ENCODE measurements around the gene ARHGEF4. TPM values are rescaled to one million over a fixed set of nuclear protein-coding genes. Genes with fewer than 3 reads are reported as not detected.

ARHGEF4 gene
- total and polyA plus RNA-seq, 2 donors, result 7.0 to 18.2 TPM

DNA sequence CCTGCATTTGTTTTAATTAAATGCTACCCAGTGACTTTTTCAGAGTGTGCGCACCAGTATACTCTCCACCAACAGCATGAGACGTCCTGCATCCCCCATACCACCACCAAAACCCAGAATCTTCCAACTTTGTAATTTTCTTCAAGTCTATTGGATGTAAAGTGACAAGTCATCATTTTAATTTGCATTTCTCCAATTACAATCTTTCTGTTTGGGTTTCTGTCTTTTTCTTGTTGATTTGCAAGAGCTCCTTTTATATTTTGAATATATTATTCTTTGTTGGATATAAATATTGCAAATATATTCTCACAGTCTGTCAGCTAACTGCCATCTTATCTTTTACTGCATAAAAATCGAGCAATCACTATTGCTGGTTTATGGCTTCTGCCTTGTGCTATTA is 160.0 kb downstream of the ARHGEF4 start:
- DNase-seq (ENCODE audit: extremely low spot score), result no peak
- Histone ChIP-seq H3K4me3 (ENCODE audit: low read depth, low read length) (no peak overlapping the region), H3K27ac (ENCODE audit: low read depth) (no peak overlapping the region), H3K36me3 (ENCODE audit: insufficient read depth) (no peaks in the 10 kb centered on the region), H3K4me1 (ENCODE audit: insufficient read depth) (no peaks in the 10 kb centered on the region)
- WGBS, result 69% methylated on average over 3 of the region's 3 CpGs

GRCh38 chr2:130997198-130997597 is 160.5 kb downstream of the ARHGEF4 start:
- H3K27ac ChIP-seq (ENCODE audit: low read depth), result no peak overlapping the region
- 73% methylated on average over 5 of the region's 5 CpGs for WGBS
- no peaks in the 10 kb centered on the region for H3K36me3 ChIP-seq (ENCODE audit: insufficient read depth)
- no peaks in the 10 kb centered on the region for H3K4me1 ChIP-seq (ENCODE audit: insufficient read depth)
- no peak overlapping the region for H3K4me3 ChIP-seq (ENCODE audit: low read depth, low read length)
- no peak for DNase-seq (ENCODE audit: extremely low spot score)

DNA sequence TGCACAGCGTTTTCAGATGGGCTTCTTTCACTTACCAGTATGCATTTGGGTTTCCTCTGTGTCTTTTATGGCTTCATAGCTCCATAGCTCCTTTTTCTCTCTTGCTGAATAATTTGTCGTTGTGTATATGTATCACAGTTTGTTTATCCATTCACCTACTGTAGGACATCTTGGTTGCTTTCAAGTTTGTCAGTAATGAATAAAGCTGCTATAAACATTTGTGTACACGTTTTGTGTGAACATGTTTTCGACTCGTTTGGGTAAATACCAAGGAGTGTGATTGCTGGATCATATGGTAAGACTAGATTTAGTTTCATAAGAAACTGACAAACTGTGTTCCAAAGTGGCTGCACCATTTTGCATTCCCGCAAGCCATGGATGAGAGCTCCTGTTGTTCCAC is 161.8 kb downstream of the ARHGEF4 start:
- no peak for DNase-seq (ENCODE audit: extremely low spot score)
- Histone ChIP-seq H3K4me1 (ENCODE audit: insufficient read depth) (no peaks in the 10 kb centered on the region), H3K36me3 (ENCODE audit: insufficient read depth) (no peaks in the 10 kb centered on the region), H3K27ac (ENCODE audit: low read depth) (no peak overlapping the region), H3K4me3 (ENCODE audit: low read depth, low read length) (no peak overlapping the region)
- 77% methylated on average over 6 of the region's 6 CpGs for WGBS

DNA sequence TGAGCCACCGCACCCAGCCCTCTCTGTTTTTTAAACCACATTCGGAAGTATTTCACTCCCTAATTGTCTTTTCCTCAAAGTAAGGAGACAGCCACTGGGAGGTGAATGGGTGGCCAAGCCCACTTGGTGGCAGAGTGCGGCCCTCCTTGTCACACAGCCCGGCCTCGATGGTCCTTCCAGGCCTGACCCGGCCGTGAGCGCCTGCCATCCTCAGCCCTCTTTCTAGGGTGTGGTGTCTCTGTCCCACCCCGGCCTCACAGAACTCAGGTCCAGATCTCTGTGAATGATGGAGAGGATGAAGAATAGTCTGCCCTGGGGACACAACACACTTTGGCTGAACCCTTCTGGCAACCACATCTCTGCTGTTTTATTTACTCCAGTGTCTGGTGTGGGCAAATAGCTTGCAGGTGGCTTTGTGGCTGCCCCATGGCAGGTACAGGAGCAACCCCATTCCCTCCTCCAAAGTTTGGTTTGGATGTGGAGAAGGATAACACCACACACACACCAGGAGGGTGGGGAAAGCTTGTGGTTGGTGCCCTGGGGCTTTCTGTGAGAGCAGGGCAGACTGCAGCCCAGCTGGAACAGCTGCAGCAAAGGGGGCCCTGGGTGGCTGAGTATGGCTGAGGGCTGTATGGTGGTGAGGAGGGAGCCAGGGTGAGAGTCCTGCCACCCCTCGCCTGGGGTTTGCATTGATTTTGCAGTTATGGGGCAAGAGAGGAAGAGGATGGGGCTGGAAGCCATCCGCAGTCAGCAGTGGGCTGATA is 167.9 kb downstream of the ARHGEF4 start:
- Histone ChIP-seq H3K4me3 (ENCODE audit: low read depth, low read length) (no peak overlapping the region), H3K36me3 (ENCODE audit: insufficient read depth) (no peaks in the 10 kb centered on the region), H3K4me1 (ENCODE audit: insufficient read depth) (no peaks in the 10 kb centered on the region), H3K27ac (ENCODE audit: low read depth) (no peak overlapping the region)
- WGBS, result 88% methylated on average over 11 of the region's 11 CpGs
- no peak for DNase-seq (ENCODE audit: extremely low spot score)

DNA sequence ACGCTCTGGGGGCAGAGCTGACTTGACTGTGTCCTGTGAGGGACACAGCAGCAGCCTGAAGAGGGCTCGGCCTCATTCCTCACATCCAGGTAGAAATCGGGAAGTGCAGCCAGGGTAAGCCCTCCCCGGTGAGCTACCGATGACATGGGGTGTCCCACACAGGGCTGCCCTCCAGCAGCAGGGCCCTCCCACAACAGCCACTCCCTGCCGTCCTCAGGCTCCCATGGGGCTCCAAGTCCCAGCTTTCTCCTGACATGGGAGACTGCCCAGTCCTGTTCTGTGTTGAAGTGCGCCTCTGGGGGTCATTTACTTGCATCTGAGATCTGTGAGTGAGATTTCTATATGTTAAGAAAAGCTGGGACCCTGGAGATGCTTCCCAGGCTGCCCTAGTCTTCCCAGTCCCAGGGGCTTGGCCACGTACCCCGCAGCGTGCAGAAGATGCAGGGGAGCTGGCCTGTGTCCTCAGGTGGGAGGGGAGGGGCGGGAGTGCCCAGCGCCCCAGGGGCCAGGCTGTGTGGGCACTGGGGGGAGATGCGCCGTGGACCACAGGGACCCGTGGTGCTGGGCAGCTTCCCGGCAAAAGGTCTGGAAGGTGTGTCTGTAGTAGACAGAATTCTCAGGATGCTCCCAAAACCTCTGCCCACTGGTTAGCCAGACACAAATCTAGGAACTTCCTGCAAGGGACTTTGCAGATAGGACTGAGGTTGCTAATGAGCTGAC is 168.7 kb downstream of the ARHGEF4 start:
- no peaks in the 10 kb centered on the region for H3K4me1 ChIP-seq (ENCODE audit: insufficient read depth)
- H3K4me3 ChIP-seq (ENCODE audit: low read depth, low read length), result no peak overlapping the region
- WGBS, result 73% methylated on average over 16 of the region's 16 CpGs
- DNase-seq (ENCODE audit: extremely low spot score), result no peak
- no peaks in the 10 kb centered on the region for H3K36me3 ChIP-seq (ENCODE audit: insufficient read depth)
- H3K27ac ChIP-seq (ENCODE audit: low read depth), result no peak overlapping the region

- H3K36me3 ChIP-seq (ENCODE audit: insufficient read depth), result no peaks in the 10 kb centered on the region
- H3K4me3 ChIP-seq (ENCODE audit: low read depth, low read length), result no peak overlapping the region
- DNase-seq (ENCODE audit: extremely low spot score), result no peak
- no peak overlapping the region for H3K27ac ChIP-seq (ENCODE audit: low read depth)
- H3K4me1 ChIP-seq (ENCODE audit: insufficient read depth), result no peaks in the 10 kb centered on the region
- 94% methylated on average over 2 of the region's 2 CpGs for WGBS
These were observed 169.8 kb downstream of the ARHGEF4 start for GRCh38 chr2:131006561-131006960.

DNA sequence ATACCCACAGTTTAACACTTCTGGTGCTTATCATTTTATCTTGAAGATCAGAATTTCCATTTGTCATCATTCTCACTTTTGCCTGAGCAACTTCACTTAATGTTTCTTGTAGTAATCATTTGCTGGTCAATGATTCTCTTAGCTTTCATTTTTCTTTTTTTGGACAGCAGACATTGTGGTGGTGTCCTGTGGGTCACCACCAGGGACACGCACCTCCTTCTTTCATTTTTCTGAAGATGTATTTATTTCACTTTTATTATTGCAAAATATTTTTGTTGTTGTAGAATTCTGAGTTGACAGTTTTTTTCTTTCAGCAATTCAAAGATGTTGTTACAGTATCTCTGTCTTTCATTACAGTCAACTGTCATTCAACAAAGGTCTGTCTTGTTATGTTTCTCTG is 172.3 kb downstream of the ARHGEF4 start:
- DNase-seq (ENCODE audit: extremely low spot score), result no peak
- Histone ChIP-seq H3K36me3 (ENCODE audit: insufficient read depth) (no peaks in the 10 kb centered on the region), H3K4me3 (ENCODE audit: low read depth, low read length) (no peak overlapping the region), H3K27ac (ENCODE audit: low read depth) (no peak overlapping the region), H3K4me1 (ENCODE audit: insufficient read depth) (no peaks in the 10 kb centered on the region)
- 85% methylated on average over 1 of the region's 1 CpG for WGBS

DNA sequence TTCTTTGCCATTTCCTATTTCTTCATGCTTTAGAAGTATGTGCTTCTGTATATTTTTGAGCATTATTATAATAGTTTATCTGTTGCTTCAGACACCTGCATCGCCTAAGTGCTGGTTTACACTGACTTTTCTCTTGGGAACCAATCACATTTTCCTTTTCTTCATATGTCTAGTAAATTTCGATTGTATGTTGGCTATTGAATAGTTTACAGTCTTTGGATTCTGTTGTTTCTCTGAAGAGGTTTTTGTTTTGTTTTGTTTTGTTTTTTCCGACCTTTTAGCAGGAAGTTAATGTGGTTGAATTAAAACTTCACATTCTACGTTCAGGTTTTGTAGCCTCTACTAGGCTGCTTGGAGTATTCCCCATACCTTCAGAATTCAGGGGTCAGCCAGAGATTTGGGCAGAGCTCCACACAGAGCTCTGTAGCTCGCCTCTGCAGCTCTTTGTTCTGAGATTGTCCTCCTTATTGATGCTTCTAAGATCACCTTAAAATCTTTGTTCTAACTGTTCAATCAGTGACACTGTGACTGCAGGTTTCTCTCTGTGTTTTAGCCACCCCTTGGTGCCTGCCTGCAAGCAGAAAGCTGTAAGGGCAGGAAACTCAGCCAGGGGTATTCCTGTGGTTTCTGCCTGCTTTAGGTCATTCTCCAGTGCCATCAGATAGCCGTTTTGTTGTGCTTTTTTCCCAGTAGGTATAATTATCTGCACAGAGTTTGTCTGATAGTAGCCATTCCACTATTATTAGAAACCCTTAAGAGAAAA is 173.2 kb downstream of the ARHGEF4 start:
- Histone ChIP-seq H3K4me1 (ENCODE audit: insufficient read depth) (no peaks in the 10 kb centered on the region), H3K4me3 (ENCODE audit: low read depth, low read length) (no peak overlapping the region), H3K36me3 (ENCODE audit: insufficient read depth) (no peaks in the 10 kb centered on the region), H3K27ac (ENCODE audit: low read depth) (no peak overlapping the region)
- WGBS, result 70% methylated on average over 6 of the region's 6 CpGs
- no peak for DNase-seq (ENCODE audit: extremely low spot score)

GRCh38 chr2:131010566-131010965 is 173.9 kb downstream of the ARHGEF4 start:
- DNase-seq (ENCODE audit: extremely low spot score), result no peak
- 70% methylated on average over 4 of the region's 4 CpGs for WGBS
- no peaks in the 10 kb centered on the region for H3K36me3 ChIP-seq (ENCODE audit: insufficient read depth)
- H3K27ac ChIP-seq (ENCODE audit: low read depth), result no peak overlapping the region
- H3K4me3 ChIP-seq (ENCODE audit: low read depth, low read length), result no peak overlapping the region
- no peaks in the 10 kb centered on the region for H3K4me1 ChIP-seq (ENCODE audit: insufficient read depth)

DNA sequence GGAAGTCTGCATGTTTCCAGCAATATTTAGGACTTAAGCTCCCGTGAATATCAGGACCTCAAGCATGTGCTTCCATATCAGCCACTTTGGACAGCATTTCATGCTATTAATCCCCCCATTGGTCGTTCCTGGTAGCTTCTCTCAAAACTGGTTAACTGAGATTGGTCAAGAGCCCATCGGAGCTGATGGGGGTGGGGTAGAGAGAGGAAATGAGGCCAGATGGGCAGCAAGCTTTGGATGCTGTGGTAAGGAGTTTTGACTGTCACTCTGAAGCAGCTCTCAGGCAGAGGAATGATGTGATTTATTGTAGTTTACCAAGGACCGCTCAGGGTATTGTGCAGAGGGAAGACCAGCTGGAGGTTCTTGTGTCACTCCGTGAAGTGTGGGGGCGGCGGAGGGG is 174.8 kb downstream of the ARHGEF4 start:
- Histone ChIP-seq H3K27ac (ENCODE audit: low read depth) (no peak overlapping the region), H3K36me3 (ENCODE audit: insufficient read depth) (no peaks in the 10 kb centered on the region), H3K4me3 (ENCODE audit: low read depth, low read length) (no peak overlapping the region), H3K4me1 (ENCODE audit: insufficient read depth) (no peaks in the 10 kb centered on the region)
- WGBS, result 50% methylated on average over 7 of the region's 7 CpGs
- DNase-seq (ENCODE audit: extremely low spot score), result no peak

GRCh38 chr2:131014141-131014540 is 177.4 kb downstream of the ARHGEF4 start:
- Histone ChIP-seq H3K4me1 (ENCODE audit: insufficient read depth) (no peaks in the 10 kb centered on the region), H3K36me3 (ENCODE audit: insufficient read depth) (no peaks in the 10 kb centered on the region), H3K4me3 (ENCODE audit: low read depth, low read length) (no peak overlapping the region), H3K27ac (ENCODE audit: low read depth) (no peak overlapping the region)
- no peak for DNase-seq (ENCODE audit: extremely low spot score)

- Histone ChIP-seq H3K4me1 (ENCODE audit: insufficient read depth) (no peaks in the 10 kb centered on the region), H3K27ac (ENCODE audit: low read depth) (no peak overlapping the region), H3K36me3 (ENCODE audit: insufficient read depth) (no peaks in the 10 kb centered on the region), H3K4me3 (ENCODE audit: low read depth, low read length) (no peak overlapping the region)
- WGBS, result 91% methylated on average over 11 of the region's 11 CpGs
- DNase-seq (ENCODE audit: extremely low spot score), result no peak
These were observed 179.1 kb downstream of the ARHGEF4 start for GRCh38 chr2:131015764-131016163.

GRCh38 chr2:131016826-131017741 is 180.4 kb downstream of the ARHGEF4 start:
- Histone ChIP-seq H3K4me3 (ENCODE audit: low read depth, low read length) (no peak overlapping the region), H3K27ac (ENCODE audit: low read depth) (no peak overlapping the region), H3K36me3 (ENCODE audit: insufficient read depth) (no peaks in the 10 kb centered on the region), H3K4me1 (ENCODE audit: insufficient read depth) (no peaks in the 10 kb centered on the region)
- 30% methylated on average over 8 of the region's 8 CpGs for WGBS
- DNase-seq (ENCODE audit: extremely low spot score), result no peak
